Activated CD4-positive, alpha-beta T cell treated with anti-CD3 and anti-CD28 coated beads, Interleukin-2, Interleukin-4, amounts not matched to agents 100 ng/mL and 50 ng/mL, durations not matched to agents 16 hours and 8 hours (primary cell): ENCODE data around the gene SPPL2B.

Experiments
- DNase-seq: peaks from one replicate; pipeline ENCODE4 v3.0.0-alpha.2; 2020; ENCODE audit warnings: low spot score

Gene SPPL2B

GRCh38 chr19:2356036-2356646 is 27.7 kb downstream of the SPPL2B start:
- no peak for DNase-seq

- DNase-seq = no peak
These were observed 29.1 kb downstream of the SPPL2B start for GRCh38 chr19:2357279-2358206.

- DNase-seq = no peak
These were observed 30.2 kb downstream of the SPPL2B start for GRCh38 chr19:2358548-2359173.

- DNase-seq = no peak
These were observed 31.7 kb downstream of the SPPL2B start, which contains the start of gene TMPRSS9 for GRCh38 chr19:2359992-2360685. Gene TMPRSS9 (plus strand): TSS chr19:2360265. CDS start chr19:2389786, 29,521 bp downstream.

- no peak for DNase-seq
These were observed 32.3 kb downstream of the SPPL2B start for GRCh38 chr19:2360833-2361232.

- no peak for DNase-seq
These were observed 33.0 kb downstream of the SPPL2B start for GRCh38 chr19:2361246-2362045.

- no peak for DNase-seq
These were observed 33.8 kb downstream of the SPPL2B start for GRCh38 chr19:2362046-2362969.

- no peak for DNase-seq
These were observed 34.5 kb downstream of the SPPL2B start for GRCh38 chr19:2362970-2363300.

GRCh38 chr19:2363419-2363818 is 34.9 kb downstream of the SPPL2B start:
- DNase-seq = no peak

GRCh38 chr19:2365201-2365970 is 36.9 kb downstream of the SPPL2B start:
- no peak for DNase-seq

GRCh38 chr19:2371656-2372055 is 43.2 kb downstream of the SPPL2B start:
- no peak for DNase-seq

GRCh38 chr19:2372076-2372612 is 43.7 kb downstream of the SPPL2B start:
- no peak for DNase-seq

GRCh38 chr19:2374808-2375207 is 46.3 kb downstream of the SPPL2B start:
- no peak for DNase-seq

- no peak for DNase-seq
These were observed 47.1 kb downstream of the SPPL2B start for GRCh38 chr19:2375353-2376121.

GRCh38 chr19:2376784-2377519 is 48.5 kb downstream of the SPPL2B start:
- no peak for DNase-seq

GRCh38 chr19:2380567-2380966 is 52.1 kb downstream of the SPPL2B start:
- no peak for DNase-seq

- DNase-seq = no peak
These were observed 52.8 kb downstream of the SPPL2B start for GRCh38 chr19:2381148-2381820.
